ENCODE measurements around the gene JAZF1. TPM values are rescaled to one million over a fixed set of nuclear protein-coding genes. Genes with fewer than 3 reads are reported as not detected.

Gene JAZF1
- total RNA-seq (10 to 100 TPM; 22.3 to 42.3 (median 32.9) TPM), polyA plus RNA-seq (10 to 100 TPM in 1 of 2 donors, 1 to 10 TPM in 1; 6.9 to 14.1 TPM)
- long read RNA-seq, donor 1, transcript JAZF1-201 (5 exons, 3,125 nt): major isoform, 26 of 32 reads
- long read RNA-seq, donor 1, partial matches to known transcripts: 2 of 32 reads
- long read RNA-seq, donor 1, other reads (novel, unspliced or antisense): 4 of 32 reads
- long read RNA-seq, donor 2, transcript JAZF1-201 (5 exons, 3,125 nt): major isoform, 30 of 48 reads
- long read RNA-seq, donor 2, partial matches to known transcripts: 9 of 48 reads
- long read RNA-seq, donor 2, other reads (novel, unspliced or antisense): 7 of 48 reads
- long read RNA-seq, donor 3, transcript JAZF1-201 (5 exons, 3,125 nt): major isoform, 42 of 60 reads
- long read RNA-seq, donor 3, partial matches to known transcripts: 7 of 60 reads
- long read RNA-seq, donor 3, other reads (novel, unspliced or antisense): 11 of 60 reads

DNA sequence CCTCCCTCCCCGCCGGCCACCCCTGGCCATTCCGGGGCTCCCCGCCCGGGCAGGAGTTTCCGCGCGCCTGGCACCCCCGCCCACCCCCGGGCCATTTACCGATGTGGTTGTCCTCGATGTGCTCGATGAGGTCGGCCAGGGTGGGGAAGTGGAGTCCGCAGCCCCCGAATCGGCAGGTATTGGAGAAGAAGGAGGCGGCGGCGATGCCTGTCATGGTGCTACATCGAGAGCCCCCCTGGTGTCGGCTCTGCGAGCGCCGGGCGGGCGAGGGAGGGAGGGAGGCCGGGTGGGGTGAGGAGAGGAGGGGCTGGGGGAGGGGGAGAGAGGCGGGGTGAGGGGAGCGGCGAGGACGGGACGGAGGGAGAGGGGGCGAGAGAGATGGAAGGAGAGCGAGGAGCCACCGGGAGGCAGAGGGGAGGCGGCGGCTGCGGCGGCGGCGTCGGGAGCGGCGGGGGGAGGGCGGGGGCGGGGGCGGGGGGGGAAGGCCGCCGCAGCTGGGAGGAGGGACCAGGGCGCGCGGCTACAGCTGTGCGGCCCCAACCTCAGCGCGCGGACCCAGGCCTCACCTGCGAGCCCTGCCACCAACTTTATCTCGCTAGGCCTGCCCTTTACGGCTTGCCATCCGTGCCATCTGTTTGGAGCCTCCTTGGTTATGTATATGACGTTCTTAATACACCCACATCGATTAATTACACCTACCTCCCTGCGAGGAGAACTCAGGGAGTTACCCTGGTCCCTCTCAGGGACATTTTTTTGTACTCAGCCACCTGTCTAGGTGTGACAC, at the start of gene JAZF1:
JAZF1 (minus strand) TSS at position 432 of the 784 bp plus-strand sequence.
- intact Hi-C loops (cut with DNase I): loop anchor here in 3 of 10 donors (5.0 to 10.0 kb wide), 2 partner anchors 92 to 94 kb away; no protein-coding TSS in a partner anchor
- Histone ChIP-seq H3K4me3 (peak within 1 kb of the TSS; percentile 55 to 81 (median 71)), H3K36me3 (no peaks in the 10 kb centered on the region), H3K27me3 (no peaks in the 10 kb centered on the region), H3K27ac (peak within 1 kb of the TSS; percentile 78 to 93 (median 89)), H3K9me3 (no peaks in the 10 kb centered on the region), H3K4me1 (peaks cover 0 to 60% (median 41%) of the 10 kb centered on the region in 9 donors)
- DNase-seq (peak; percentile 68 to 75), ATAC-seq (peak; percentile 60 to 79 (median 66))
- WGBS, 2 donors: 1% methylated on average over 38 to 60 of the region's 64 CpGs
- TF ChIP-seq, protein P1, sequence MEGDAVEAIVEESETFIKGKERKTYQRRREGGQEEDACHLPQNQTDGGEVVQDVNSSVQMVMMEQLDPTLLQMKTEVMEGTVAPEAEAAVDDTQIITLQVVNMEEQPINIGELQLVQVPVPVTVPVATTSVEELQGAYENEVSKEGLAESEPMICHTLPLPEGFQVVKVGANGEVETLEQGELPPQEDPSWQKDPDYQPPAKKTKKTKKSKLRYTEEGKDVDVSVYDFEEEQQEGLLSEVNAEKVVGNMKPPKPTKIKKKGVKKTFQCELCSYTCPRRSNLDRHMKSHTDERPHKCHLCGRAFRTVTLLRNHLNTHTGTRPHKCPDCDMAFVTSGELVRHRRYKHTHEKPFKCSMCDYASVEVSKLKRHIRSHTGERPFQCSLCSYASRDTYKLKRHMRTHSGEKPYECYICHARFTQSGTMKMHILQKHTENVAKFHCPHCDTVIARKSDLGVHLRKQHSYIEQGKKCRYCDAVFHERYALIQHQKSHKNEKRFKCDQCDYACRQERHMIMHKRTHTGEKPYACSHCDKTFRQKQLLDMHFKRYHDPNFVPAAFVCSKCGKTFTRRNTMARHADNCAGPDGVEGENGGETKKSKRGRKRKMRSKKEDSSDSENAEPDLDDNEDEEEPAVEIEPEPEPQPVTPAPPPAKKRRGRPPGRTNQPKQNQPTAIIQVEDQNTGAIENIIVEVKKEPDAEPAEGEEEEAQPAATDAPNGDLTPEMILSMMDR (IDR thresholded peaks at IDR 0.05): peak in 1 of 9 donors; percentile 11

DNA sequence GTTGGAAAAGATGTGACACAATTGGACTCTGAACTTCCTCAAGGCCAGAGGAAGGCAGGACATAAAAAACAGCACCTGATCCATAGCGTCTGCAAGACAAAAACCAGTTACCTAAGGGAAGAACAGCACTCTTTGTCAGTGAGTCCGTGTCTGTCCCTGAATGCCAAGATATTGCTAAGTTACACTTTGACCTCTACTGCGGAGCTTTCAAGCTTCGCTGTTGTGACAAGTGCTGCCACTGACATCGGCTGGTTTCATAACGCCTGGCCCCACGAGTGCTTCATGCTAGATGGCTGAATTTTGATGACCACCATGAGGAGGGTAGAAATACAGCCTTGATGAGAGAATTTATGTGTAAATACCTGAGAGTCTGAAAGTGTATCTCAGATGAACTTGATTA, 49.7 kb upstream of the JAZF1 start:
- H3K4me3 ChIP-seq: no peak overlapping the region
- no peak overlapping the region for H3K27ac ChIP-seq
- peaks cover 0 to 3% (median 0%) of the 10 kb centered on the region in 7 donors for H3K27me3 ChIP-seq
- peaks cover 0 to 3% (median 0%) of the 10 kb centered on the region in 9 donors for H3K4me1 ChIP-seq
- DNase-seq (no peak), ATAC-seq (no peak)
- H3K36me3 ChIP-seq: no peaks in the 10 kb centered on the region
- TF ChIP-seq, protein P1 (IDR thresholded peaks at IDR 0.05): no peak
- WGBS, 2 donors: 74 to 85% methylated on average over 7 of the region's 7 CpGs
- no peaks in the 10 kb centered on the region for H3K9me3 ChIP-seq
- intact Hi-C loops (cut with DNase I): no loop called here

DNA sequence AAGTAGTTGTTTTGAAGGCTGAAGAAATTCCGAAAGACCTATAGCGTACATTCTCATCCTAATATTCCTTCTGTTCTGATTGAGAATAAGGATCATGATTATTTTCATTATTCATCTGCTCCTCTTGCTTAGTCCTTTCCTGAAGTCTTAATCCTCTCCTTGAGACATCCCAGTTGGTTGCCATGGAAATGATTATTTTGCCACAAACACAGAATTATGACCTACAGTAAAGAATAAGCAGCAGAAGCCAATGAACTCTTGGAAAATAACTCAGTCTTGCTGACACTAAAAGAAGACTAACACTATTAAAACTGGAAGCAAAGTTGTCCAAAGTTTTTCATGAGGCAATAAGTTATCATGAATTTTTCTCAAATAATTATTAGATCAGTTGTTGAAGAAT, 47.8 kb upstream of the JAZF1 start:
- H3K4me3 ChIP-seq: no peak overlapping the region
- peaks cover 0 to 3% (median 0%) of the 10 kb centered on the region in 9 donors for H3K4me1 ChIP-seq
- H3K27ac ChIP-seq: no peak overlapping the region
- H3K27me3 ChIP-seq: peaks cover 0 to 3% (median 0%) of the 10 kb centered on the region in 7 donors
- no peaks in the 10 kb centered on the region for H3K36me3 ChIP-seq
- WGBS, 2 donors: 46 to 50% methylated on average over 2 of the region's 2 CpGs
- DNase-seq (no peak), ATAC-seq (no peak)
- intact Hi-C loops (cut with DNase I): no loop called here
- TF ChIP-seq, protein P1 (IDR thresholded peaks at IDR 0.05): no peak
- no peaks in the 10 kb centered on the region for H3K9me3 ChIP-seq

DNA sequence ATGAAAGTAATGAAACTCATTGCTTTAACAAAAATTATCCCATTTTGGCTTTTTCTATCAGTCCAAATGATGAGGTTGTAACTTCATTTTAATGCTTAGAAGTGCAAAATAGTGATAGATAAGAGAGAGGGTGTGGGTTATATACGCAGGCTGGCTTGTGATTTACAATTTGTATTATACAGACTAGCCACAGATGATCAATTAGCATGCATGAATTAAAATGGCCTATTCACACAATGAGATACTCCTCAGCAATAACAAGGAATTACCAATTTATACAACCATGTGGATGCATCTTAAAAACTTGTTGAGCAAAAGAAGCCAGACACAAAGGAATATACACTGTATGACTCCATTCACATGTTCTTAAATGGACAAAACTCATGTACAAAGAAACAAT, 45.4 kb upstream of the JAZF1 start:
- peaks cover 0 to 3% (median 0%) of the 10 kb centered on the region in 7 donors for H3K27me3 ChIP-seq
- H3K9me3 ChIP-seq: no peaks in the 10 kb centered on the region
- ATAC-seq: no peak
- no peak overlapping the region for H3K4me3 ChIP-seq
- H3K36me3 ChIP-seq: no peaks in the 10 kb centered on the region
- 98% methylated on average over 1 of the region's 1 CpG for WGBS, 2 donors
- TF ChIP-seq, protein P1 (IDR thresholded peaks at IDR 0.05): no peak
- intact Hi-C loops (cut with DNase I): no loop called here
- DNase-seq: no peak
- H3K27ac ChIP-seq: no peak overlapping the region
- H3K4me1 ChIP-seq: peaks cover 0 to 3% (median 0%) of the 10 kb centered on the region in 9 donors
